GM21367 (cell line): ENCODE results near the gene PIK3R1.

Experiments used
- ATAC-seq: cut with Tn5 transposase; IDR thresholded peaks from one replicate; pipeline ENCODE4 v1.9.1; 2021; ENCODE audit not compliant: unreplicated experiment

PIK3R1 gene

GRCh38 chr5:68250661-68251298 lies 35.2 kb downstream of the PIK3R1 start:
- ATAC-seq, result no peak

- ATAC-seq, result no peak
Measured at GRCh38 chr5:68251386-68251785, 35.8 kb downstream of the PIK3R1 start.

- no peak for ATAC-seq
Measured at GRCh38 chr5:68251804-68252522, 36.4 kb downstream of the PIK3R1 start.

- no peak for ATAC-seq
Measured at GRCh38 chr5:68252673-68253623, 37.4 kb downstream of the PIK3R1 start.

- no peak for ATAC-seq
Measured at GRCh38 chr5:68253624-68254585, 38.3 kb downstream of the PIK3R1 start.

GRCh38 chr5:68254810-68255209 lies 39.3 kb downstream of the PIK3R1 start:
- ATAC-seq, result no peak

- no peak for ATAC-seq
Measured at GRCh38 chr5:68255305-68256120, 40.0 kb downstream of the PIK3R1 start.

GRCh38 chr5:68257210-68257609 lies 41.7 kb downstream of the PIK3R1 start:
- no peak for ATAC-seq

GRCh38 chr5:68258531-68258930 lies 43.0 kb downstream of the PIK3R1 start:
- no peak for ATAC-seq

GRCh38 chr5:68259700-68260099 lies 44.1 kb downstream of the PIK3R1 start:
- no peak for ATAC-seq

GRCh38 chr5:68260467-68260866 lies 44.9 kb downstream of the PIK3R1 start:
- no peak for ATAC-seq

GRCh38 chr5:68261169-68261568 lies 45.6 kb downstream of the PIK3R1 start:
- no peak for ATAC-seq

- no peak for ATAC-seq
Measured at GRCh38 chr5:68261569-68262065, 46.1 kb downstream of the PIK3R1 start.

GRCh38 chr5:68264024-68264956 lies 48.7 kb downstream of the PIK3R1 start:
- no peak for ATAC-seq

- ATAC-seq, result no peak
Measured at GRCh38 chr5:68265347-68265746, 49.8 kb downstream of the PIK3R1 start.

GRCh38 chr5:68265822-68266395 lies 50.4 kb downstream of the PIK3R1 start:
- ATAC-seq, result no peak

GRCh38 chr5:68266457-68266856 lies 50.9 kb downstream of the PIK3R1 start:
- no peak for ATAC-seq

- ATAC-seq, result no peak
Measured at GRCh38 chr5:68267066-68267465, 51.5 kb downstream of the PIK3R1 start.
